NCI-H748 (cell line): Measurements from ENCODE around the gene CCDC137.

Experiments used
- DNase-seq: peaks from one replicate; lab custom pipeline; 2025; ENCODE audit not compliant: unreplicated experiment; lab: John Stamatoyannopoulos, UW

The CCDC137 gene

DNA sequence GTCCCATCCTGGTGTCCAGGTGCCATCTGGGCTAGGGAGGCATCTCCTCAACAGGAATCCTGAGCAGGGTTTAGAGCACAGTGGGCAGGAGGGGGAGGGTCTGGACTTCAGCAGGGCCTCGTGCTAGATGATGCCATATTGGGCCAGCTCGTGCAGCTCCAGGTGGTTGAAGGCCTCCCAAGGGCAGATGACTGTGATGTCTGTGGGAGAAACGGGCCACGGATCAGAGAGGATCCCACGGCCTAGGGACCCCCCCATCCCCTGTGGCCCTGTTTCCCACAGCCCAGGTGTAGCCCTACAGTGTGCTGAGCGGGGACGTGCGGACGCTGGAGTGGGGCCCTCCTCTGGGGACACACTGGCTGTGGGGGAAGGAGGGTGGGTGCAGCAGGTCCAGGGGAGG, 15.6 kb upstream of the CCDC137 start:
- DNase-seq, result no peak

- DNase-seq, result no peak
These were observed 14.8 kb upstream of the CCDC137 start for GRCh38 chr17:81651692-81652091.

DNA sequence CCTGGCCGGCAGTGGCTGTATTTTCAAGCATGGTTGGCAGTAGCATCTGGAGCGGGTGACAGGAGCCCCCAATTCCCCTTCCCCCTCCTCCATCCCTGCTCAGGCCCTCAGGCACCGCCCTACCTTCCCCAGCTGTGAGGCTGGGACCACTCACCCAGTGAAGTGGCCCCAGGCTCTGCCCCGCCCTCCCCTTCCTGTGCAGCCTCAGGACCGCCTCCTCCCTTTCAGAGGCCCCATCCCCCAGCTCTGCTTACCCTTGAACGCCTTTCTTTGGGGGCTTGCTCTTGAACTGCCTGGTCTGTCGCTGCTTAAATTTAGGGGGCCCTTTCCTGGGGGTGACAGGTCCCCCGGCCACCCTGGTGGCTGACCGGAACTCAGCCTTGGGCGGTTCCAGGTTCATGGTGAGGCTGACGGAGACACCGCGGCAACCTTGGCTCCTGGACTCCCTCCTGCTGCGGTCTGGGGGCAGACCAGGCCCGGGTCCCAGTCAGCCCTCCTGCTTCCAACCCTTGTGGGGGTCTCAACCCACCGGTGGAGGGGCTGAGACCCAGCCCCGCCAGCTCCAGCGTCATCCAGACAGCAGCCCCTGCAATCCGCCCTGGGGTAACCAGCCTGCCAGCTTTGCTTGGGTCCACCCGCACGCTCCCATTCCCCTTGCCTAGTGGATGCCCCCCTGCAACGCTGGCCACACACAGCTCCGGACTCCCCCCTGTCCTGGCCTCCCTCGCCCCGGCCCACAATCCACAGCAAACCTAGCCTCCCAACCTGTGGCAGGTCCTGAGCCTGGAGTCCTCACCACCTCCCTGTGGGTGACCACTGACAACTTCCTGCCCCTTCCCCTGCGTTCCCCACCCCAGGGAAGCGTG, 13.4 kb upstream of the CCDC137 start:
- DNase-seq, result no peak

GRCh38 chr17:81655378-81656117, 11.0 kb upstream of the CCDC137 start:
- DNase-seq, result no peak

- no peak for DNase-seq
These were observed 10.3 kb upstream of the CCDC137 start, which contains the start of gene PDE6G for GRCh38 chr17:81656118-81656743. PDE6G (minus strand) TSS chr17:81656542; CDS start chr17:81653305, 3,237 bp downstream.

DNA sequence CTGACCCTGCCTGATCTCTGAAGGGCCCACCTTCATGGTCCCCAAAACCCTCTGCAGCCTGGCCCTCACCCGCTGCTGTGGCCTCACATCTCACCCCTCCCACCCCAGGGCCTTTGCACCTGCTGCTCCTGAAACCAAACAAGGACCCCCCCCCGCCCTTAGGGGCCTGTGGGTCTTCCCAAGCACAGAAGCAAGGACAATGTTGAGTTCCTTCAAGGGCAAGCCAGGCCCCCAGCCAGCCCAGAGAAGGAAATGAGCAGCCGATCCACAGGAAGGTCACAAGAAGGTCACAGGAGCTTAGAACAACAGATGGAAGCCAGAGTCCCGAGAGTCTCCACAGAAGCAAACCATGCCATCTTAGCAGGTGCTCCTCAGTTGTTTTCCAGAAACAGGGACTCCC, 9.7 kb upstream of the CCDC137 start:
- no peak for DNase-seq

DNA sequence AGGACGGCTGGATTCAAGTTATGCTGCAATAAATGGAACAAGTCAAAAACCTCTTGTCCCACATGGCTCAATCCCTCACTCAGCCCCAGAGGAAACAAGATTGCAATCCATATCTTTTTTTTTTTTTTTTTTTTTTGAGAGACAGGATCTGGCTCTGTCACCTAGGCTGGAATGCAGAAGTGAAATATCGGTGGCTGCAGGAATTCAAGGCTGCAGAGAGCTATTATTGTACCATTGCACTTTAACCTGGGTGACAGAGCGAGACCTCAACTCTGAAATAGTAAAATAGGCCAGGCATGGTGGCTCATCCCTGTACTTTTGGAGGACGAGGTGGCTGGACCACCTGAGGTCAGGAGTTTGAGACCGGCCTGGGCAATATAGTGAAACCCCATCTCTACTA, 7.5 kb upstream of the CCDC137 start:
- DNase-seq, result no peak

GRCh38 chr17:81660441-81660840, 6.1 kb upstream of the CCDC137 start:
- DNase-seq, result no peak

DNA sequence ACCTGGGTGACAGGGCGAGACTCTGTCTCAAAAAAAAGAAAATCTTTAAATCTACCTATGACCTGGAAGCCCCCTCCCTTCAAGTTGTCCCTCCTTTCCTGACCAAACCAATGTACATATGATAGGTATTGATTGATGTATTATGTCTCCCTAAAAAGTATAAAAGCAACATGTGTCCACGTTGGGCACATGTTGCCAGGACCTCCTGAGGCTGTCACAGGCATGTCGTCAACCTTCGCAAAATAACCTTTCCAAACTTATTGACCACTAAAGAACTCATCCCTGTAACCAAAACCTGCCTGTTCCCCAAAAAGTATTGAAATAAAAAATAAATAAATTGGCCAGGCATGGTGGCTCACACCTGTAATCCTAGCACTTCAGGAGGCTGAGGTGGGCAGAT, 4.5 kb upstream of the CCDC137 start:
- no peak for DNase-seq

- DNase-seq, result no peak
These were observed 2.5 kb upstream of the CCDC137 start for GRCh38 chr17:81664051-81664470.

DNA sequence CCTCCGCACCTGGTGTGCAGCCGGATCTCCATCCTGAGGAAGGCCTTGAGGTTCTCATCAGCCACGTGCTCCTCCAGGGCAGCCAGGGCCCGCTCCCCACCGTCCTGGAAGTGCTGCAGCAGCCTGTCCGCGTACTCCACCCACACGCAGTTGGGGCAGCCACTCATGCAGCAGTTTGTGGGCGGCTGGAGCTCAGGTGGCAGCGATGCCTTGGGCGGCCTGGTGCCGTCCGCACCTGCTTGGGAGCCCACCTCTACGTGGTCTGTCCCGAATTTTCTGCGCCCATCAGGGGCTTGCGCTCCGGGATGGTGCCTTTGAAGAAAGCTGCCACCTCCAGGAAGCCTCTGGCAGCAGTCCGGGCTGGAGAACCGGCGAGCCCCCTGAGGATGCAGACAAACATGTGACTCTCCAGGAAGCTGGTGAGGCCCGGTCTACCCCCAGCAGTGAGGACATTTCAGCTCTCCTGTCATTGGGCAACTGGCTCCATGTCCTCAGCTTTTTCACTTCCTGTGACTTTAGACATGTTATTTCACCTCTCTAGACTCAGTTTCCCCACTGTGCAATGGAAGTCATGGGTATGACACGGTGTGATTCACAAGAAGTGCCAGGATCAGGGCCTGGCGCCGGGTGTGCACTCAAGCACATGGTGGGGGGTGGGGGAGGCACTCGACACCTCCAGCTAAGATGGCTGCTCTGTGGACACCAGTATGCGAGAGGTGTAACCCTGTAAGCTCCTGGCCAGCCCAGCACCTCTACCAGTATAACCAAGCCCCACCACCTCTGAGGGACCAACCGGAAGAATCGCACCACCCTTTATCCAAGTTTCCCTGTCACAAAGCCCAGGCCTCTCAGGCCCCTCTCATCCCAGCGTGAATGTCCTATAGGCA, 1.1 kb upstream of the CCDC137 start:
- peak; percentile 49 for DNase-seq

- DNase-seq, result peak; percentile 72
These were observed 520 bp upstream of the CCDC137 start for GRCh38 chr17:81666092-81666341.

GRCh38 chr17:81667754-81668153, 1.2 kb downstream of the CCDC137 start:
- no peak for DNase-seq

DNA sequence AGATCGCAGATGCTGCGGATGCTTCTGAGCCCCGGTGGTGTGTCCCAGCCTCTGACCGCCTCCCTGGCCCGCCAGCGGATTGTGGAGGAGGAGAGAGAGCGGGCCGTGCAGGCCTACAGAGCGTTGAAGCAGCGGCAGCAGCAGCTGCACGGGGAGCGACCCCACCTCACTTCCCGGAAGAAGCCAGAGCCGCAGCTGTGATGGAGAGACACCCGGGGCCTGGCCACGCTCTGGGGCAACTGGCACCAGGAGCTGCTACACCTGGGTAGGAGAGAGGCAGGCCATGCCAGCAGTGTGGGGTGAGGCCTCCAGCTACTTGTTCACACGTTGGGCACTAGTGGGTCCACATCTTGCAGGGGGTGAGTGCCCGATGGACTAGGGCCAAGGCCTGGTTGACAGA, 6.0 kb downstream of the CCDC137 start:
- no peak for DNase-seq

- DNase-seq, result no peak
These were observed 6.4 kb downstream of the CCDC137 start for GRCh38 chr17:81672954-81673353.

DNA sequence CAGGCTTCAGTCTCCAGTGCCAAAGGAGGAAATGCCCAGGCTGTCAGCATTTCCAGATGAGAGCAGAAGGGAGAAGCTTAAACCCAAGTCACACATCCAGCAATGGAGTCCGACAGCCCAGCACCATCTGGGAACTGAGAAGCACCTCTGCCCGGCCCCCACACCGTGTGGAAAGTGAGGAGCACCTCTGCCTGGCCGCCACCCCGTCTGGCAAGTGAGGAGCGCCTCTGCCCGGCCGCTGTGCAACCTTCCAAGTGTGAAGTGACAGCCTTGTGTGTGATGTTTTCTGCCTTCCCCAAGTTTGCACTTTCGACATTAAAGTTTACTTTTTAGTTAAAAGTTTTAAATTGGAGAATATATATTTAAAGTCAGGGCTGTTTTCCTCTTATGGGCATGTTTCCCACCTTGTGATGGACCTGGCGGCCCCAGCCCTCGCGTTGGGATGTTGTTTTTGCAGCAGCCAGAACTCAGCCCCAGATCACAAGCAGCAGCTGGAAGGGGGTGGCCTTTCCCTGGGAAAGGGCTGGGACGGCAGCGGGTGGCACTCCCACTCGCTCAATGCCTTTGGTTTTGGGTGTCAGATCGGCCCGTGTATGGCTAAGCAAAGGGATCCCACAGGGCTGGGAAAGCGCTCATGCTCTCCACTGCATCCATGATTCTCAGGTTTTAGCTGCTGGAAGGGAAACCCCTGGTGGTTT, 7.2 kb downstream of the CCDC137 start:
- DNase-seq, result no peak

- DNase-seq, result peak; percentile 35
These were observed 9.1 kb downstream of the CCDC137 start for GRCh38 chr17:81675515-81676221.

GRCh38 chr17:81676906-81677305, 10.4 kb downstream of the CCDC137 start:
- no peak for DNase-seq

- DNase-seq, result no peak
These were observed 13.6 kb downstream of the CCDC137 start for GRCh38 chr17:81680150-81680549.

DNA sequence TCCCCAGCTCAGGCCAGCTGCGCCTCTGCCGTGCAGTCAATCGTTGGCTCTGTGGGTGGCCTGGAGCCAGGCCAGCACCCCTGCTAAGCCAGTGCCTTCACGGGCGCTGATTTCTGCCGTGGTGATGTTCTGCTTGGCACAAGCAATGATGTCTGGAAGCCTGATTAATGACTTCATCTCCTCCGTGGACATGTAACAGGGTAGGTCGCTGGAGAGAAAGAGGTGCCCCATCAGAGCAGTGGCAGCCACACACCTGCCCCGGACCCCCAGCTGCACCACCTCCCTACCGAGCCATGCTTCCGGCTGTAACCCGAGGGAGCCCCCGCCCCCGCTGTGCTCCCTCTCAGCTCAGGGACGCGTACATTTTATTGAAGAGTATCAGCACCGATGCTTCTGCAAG, 15.1 kb downstream of the CCDC137 start:
- DNase-seq, result no peak
